SH-SY5Y (cell line): ENCODE results near the gene DMD.

Experiments used
- GATA2 ChIP-seq: IDR thresholded peaks from 2 replicates; pipeline ENCODE4 v1.6.1; 2011; ENCODE audit warnings: mild to moderate bottlenecking, low read depth, low read length
- GATA3 ChIP-seq: IDR thresholded peaks from 2 replicates; pipeline ENCODE4 v1.6.1; 2011; ENCODE audit warnings: low read depth, mild to moderate bottlenecking, low read length, moderate library complexity

- TF ChIP-seq GATA2 = no peak
- no peak for TF ChIP-seq GATA3
Measured at GRCh38 chrX:31258166-31258565, 1953.2 kb downstream of the DMD start.
